ENCODE data around the gene PRICKLE1.

Gene PRICKLE1

DNA sequence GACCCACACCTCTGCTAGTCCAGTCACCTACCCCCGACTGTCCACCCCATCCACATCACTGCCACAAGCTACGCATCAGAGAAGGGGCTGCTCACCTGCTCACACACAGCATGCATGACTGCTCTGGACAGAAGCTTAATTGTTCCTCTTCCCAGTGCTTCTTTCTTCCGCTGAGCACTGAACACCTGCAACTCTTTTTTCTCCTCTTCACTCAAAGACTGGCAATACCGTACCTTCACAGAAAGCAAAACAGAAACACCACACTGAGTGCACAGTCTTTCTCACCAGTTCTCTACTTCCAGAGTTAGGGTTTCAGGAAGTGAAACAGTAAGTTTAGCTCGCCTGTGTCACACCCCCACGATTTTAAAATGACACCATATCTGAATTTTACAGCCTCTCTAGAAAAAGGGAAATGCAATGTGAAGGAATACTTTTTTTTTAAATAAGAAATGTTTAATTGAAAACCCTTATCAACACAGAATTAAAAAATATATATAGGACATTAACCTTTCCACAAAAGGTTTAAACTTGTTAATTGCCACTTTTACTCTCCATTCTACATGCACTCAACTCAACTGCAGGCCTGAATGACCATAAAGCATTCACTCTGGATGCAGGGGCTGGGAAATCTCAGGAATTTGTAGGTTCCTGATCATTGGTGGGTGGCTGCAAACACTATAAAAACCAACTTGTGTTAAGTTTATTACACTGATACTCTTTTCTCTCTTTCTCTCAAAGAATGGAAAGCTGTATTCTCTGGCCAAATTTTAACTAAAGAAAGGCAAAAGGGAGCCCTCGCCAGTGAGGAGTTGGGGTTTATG is 120.0 kb downstream of the PRICKLE1 start:
- H3K4me2 ChIP-seq (ENCODE audit: low read length), result peak overlapping the region; percentile 71
- no peaks in the 10 kb centered on the region for H3K79me2 ChIP-seq (ENCODE audit: insufficient read depth, low read length)
- no peaks in the 10 kb centered on the region for H3K9me2 ChIP-seq (ENCODE audit: low read depth, low read length)
- no peaks in the 10 kb centered on the region for H3K27me3 ChIP-seq (ENCODE audit: insufficient read depth, low read length)
- H3F3A ChIP-seq (ENCODE audit: insufficient read depth, low read length), result peaks cover 18% of the 10 kb centered on the region; the same call in 1 of the 2 replicates
- H2AFZ ChIP-seq (ENCODE audit: low read length), result no peak overlapping the region
- H4K20me1 ChIP-seq (ENCODE audit: insufficient read depth, low read length), result no peaks in the 10 kb centered on the region
- TF ChIP-seq, protein P1, sequence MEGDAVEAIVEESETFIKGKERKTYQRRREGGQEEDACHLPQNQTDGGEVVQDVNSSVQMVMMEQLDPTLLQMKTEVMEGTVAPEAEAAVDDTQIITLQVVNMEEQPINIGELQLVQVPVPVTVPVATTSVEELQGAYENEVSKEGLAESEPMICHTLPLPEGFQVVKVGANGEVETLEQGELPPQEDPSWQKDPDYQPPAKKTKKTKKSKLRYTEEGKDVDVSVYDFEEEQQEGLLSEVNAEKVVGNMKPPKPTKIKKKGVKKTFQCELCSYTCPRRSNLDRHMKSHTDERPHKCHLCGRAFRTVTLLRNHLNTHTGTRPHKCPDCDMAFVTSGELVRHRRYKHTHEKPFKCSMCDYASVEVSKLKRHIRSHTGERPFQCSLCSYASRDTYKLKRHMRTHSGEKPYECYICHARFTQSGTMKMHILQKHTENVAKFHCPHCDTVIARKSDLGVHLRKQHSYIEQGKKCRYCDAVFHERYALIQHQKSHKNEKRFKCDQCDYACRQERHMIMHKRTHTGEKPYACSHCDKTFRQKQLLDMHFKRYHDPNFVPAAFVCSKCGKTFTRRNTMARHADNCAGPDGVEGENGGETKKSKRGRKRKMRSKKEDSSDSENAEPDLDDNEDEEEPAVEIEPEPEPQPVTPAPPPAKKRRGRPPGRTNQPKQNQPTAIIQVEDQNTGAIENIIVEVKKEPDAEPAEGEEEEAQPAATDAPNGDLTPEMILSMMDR (IDR thresholded peaks at IDR 0.05; ENCODE audit: low read length), result no peak
- TF ChIP-seq EZH2 (IDR thresholded peaks at IDR 0.05; ENCODE audit: borderline replicate concordance, low read length), result no peak
- H3K9me3 ChIP-seq (ENCODE audit: low read length), result no peaks in the 10 kb centered on the region
- peaks cover 9% of the 10 kb centered on the region for H3K36me3 ChIP-seq (ENCODE audit: insufficient read depth, low read length)
- peak overlapping the region; percentile 98 for H3K27ac ChIP-seq (ENCODE audit: low read depth, low read length, poor library complexity, severe bottlenecking)
- peak overlapping the region; percentile 41 for H3K4me3 ChIP-seq (ENCODE audit: low read depth, low read length, poor library complexity, severe bottlenecking)
- peaks cover 86% of the 10 kb centered on the region for H3K4me1 ChIP-seq (ENCODE audit: insufficient read depth, low read length, severe bottlenecking)
- peak overlapping the region; percentile 65 for H3K9ac ChIP-seq (ENCODE audit: low read length)

DNA sequence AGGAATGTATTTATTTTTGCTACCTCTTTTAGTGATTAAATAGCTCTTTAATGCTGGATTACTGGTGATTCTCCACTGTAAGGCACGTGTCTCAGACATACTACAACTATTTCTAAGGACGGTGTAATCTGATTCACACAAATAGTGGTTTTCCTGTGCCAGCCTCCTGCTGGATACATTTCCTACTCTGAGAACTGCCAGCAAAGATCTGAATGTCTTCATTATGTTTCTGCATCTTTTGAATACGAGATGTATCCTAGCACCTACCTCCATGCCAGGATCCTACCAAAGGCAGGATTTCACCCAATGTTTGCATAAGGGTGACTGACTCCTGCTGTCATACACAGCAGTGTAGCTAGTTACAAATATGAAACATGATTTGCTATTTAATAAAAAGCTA is 120.6 kb downstream of the PRICKLE1 start:
- peak overlapping the region; percentile 98 for H3K27ac ChIP-seq (ENCODE audit: low read depth, low read length, poor library complexity, severe bottlenecking)
- H2AFZ ChIP-seq (ENCODE audit: low read length), result no peak overlapping the region
- no peak for TF ChIP-seq EZH2 (IDR thresholded peaks at IDR 0.05; ENCODE audit: borderline replicate concordance, low read length)
- TF ChIP-seq, protein P1 (IDR thresholded peaks at IDR 0.05; ENCODE audit: low read length), result no peak
- peak overlapping the region; percentile 65 for H3K9ac ChIP-seq (ENCODE audit: low read length)
- H3K4me1 ChIP-seq (ENCODE audit: insufficient read depth, low read length, severe bottlenecking), result peaks cover 81% of the 10 kb centered on the region
- peak overlapping the region; percentile 71 for H3K4me2 ChIP-seq (ENCODE audit: low read length)
- H3K9me2 ChIP-seq (ENCODE audit: low read depth, low read length), result no peaks in the 10 kb centered on the region
- H3K79me2 ChIP-seq (ENCODE audit: insufficient read depth, low read length), result no peaks in the 10 kb centered on the region
- no peaks in the 10 kb centered on the region for H3K27me3 ChIP-seq (ENCODE audit: insufficient read depth, low read length)
- H3K9me3 ChIP-seq (ENCODE audit: low read length), result no peaks in the 10 kb centered on the region
- H3K36me3 ChIP-seq (ENCODE audit: insufficient read depth, low read length), result peaks cover 15% of the 10 kb centered on the region
- H3F3A ChIP-seq (ENCODE audit: insufficient read depth, low read length), result peaks cover 18% of the 10 kb centered on the region; the same call in 1 of the 2 replicates
- H4K20me1 ChIP-seq (ENCODE audit: insufficient read depth, low read length), result no peaks in the 10 kb centered on the region
- peak overlapping the region; percentile 41 for H3K4me3 ChIP-seq (ENCODE audit: low read depth, low read length, poor library complexity, severe bottlenecking)

DNA sequence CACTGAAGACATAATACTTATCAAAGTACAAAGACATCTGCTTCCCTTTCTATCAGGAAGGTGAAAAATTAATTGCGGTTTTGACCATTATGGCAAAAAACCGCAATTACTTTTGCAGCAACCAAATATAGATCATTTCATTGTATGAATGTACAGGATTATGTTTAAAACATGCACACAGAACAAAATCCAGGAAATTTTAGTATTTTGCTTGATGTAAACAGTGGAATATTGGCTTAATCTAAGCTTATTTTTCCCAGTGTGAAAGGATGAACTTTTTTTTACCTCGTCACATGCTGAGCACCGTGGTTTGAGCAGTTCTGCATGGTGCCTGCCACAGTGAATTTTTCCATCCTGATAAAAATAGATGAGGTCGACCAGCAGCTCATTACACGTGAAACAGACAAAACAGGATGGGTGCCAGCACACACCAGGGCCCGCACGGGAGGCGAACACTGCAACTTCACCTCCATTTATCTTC is 121.2 kb downstream of the PRICKLE1 start:
- Histone ChIP-seq H4K20me1 (ENCODE audit: insufficient read depth, low read length) (no peaks in the 10 kb centered on the region), H3K79me2 (ENCODE audit: insufficient read depth, low read length) (no peaks in the 10 kb centered on the region), H3K4me3 (ENCODE audit: low read depth, low read length, poor library complexity, severe bottlenecking) (peak overlapping the region; percentile 41), H3F3A (ENCODE audit: insufficient read depth, low read length) (peaks cover 18% of the 10 kb centered on the region; the same call in 1 of the 2 replicates), H3K9me3 (ENCODE audit: low read length) (no peaks in the 10 kb centered on the region), H3K9me2 (ENCODE audit: low read depth, low read length) (no peaks in the 10 kb centered on the region), H3K4me2 (ENCODE audit: low read length) (peak overlapping the region; percentile 71), H3K27me3 (ENCODE audit: insufficient read depth, low read length) (no peaks in the 10 kb centered on the region), H3K36me3 (ENCODE audit: insufficient read depth, low read length) (peaks cover 15% of the 10 kb centered on the region), H2AFZ (ENCODE audit: low read length) (no peak overlapping the region), H3K27ac (ENCODE audit: low read depth, low read length, poor library complexity, severe bottlenecking) (peak overlapping the region; percentile 98), H3K4me1 (ENCODE audit: insufficient read depth, low read length, severe bottlenecking) (peaks cover 76% of the 10 kb centered on the region), H3K9ac (ENCODE audit: low read length) (peak overlapping the region; percentile 65)
- TF ChIP-seq EZH2 (IDR thresholded peaks at IDR 0.05; ENCODE audit: borderline replicate concordance, low read length), result no peak
- TF ChIP-seq, protein P1 (IDR thresholded peaks at IDR 0.05; ENCODE audit: low read length), result no peak

Measured in OCI-LY1 (cell line).